ENCODE results near the gene RAB37.

Gene RAB37, protein sequence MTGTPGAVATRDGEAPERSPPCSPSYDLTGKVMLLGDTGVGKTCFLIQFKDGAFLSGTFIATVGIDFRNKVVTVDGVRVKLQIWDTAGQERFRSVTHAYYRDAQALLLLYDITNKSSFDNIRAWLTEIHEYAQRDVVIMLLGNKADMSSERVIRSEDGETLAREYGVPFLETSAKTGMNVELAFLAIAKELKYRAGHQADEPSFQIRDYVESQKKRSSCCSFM

DNA sequence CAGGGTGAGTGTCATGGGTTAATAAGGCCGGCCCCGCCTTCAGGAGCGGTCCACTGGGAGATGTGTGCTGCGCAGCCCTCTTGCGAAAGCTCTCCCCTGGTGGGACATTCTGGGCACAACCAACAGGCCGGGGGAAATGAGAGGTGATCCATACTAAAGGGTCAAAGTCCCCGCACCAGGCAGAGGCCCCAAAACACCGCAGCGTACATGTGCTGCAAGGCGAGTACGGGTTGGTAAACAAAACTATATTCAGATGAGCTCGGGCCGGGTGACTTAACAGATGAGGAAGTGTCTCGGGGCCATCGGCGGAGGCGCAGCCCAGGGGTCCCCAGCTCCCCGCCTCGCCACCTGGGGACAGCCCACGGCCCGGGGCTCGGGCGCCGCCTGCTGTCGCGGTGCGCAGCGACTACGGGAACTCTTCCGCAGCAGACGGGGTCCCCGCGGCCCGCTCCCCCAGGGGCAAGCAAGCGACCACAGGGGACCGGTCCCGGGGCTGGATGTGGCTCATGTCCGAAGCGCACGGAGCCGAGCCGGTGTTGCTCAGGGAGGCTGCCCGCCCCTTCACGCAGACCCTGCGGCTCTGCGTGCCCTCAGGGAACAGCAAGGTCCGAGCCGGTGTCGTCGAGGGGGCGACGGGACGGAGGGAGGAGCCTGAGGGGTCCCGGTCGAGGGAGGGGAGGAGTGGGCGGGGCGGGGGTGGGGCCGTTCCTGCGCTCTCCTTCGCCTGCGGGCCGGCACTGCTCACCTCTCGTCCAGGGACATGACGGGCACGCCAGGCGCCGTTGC, at the start of gene RAB37:
Gene RAB37, plus strand, starts transcription at position 744 of the 786 bp plus-strand sequence. Its CDS starts 17 bp downstream, at position 761.
- DNase-seq: peak; percentile 56

DNA sequence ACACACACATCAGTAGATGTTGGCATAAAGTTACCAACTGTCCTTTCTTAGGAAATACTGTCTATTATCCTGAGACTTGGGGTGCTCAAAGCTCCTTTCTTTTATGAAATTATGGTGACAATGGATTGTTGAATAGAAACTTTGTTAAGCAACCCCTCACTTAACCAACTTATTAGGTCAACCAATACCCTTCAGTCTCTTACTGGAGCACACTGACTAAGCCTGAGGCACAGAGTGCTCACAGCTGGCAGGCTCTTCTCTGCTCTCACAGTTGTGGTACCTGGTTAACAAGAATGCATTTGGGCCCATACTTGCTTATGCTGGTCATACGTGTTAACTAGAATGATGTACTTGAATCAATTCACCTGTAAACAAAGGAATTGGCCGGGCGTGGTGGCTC, 49.2 kb upstream of the RAB37 start:
- no peak for DNase-seq

DNA sequence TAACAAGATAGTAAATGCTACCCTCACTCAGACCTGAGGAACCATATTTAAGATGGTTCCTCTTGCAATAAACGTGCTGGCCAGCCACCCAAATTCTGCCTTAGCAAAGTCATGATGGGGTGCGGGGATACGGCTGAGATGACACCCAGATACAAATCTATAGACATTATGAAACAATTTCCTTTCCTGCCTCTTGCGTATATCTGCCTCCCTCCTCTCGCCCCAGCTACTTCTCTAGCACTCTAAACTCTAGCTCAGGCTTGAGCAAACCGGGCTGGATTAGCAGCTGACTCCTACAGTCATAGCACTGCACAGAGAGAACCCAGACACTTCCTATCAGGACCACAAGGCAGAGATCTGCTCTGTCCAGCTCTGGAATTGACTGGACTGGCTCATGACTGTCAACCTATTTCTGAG, 46.6 kb upstream of the RAB37 start:
- peak; percentile 13 for DNase-seq

DNA sequence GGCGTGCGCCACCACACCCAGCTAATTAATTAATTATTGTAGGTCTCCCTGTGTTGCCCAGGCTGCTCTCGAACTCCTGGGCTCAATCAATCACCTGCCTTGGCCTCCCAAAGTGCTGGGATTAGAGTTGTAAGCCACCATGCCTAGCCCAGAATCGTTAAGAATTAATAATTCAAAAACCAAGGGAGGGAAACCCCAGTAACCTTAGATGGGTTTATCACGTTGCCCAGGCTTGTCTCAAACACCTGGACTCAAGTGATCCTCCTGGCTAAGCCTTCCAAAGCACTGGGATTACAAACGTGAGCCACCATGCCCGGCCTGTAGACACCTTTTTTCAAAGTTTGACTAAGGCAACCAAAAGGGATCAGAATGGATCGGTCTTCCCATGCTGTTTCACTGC, 45.9 kb upstream of the RAB37 start:
- DNase-seq: no peak

DNA sequence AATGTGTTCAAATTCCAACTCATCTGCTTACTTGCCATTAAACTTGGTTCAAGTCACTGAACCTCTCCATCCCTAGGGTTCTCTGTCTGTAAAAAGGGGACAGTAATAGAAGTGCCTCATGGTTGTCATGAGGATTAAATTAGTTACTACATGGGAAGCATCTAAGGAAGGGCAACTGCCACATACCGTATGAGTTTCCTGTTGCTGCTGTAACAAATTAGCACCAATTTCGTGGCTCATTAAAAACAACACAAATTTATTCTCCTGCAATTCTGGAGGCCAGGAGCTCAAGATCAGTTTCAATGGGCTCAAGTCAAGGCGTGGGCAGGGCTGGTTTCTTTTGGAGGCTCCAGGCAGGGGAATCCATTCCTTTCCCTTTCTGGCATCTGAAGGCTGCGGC, 43.0 kb upstream of the RAB37 start:
- no peak for DNase-seq

DNA sequence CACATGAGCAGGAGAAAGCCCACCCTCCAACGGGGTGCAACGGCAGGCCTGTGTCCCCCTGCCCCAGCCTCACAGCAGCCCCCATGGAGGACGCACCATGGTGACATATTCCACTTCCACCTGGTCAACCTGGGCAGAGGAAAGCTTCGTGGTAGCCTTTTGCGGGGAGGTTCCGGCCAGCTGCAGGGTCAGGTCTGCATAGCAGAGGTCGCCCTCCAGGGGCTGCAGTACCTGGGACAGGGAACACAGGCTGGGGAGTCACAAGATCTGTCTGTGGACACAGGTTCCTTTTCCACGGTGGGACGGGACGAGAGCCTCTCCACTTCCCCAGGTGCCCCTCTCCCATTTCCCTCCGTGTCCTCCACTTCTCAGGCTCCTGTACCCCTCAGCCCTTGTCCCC, 41.4 kb upstream of the RAB37 start:
- DNase-seq: no peak

DNA sequence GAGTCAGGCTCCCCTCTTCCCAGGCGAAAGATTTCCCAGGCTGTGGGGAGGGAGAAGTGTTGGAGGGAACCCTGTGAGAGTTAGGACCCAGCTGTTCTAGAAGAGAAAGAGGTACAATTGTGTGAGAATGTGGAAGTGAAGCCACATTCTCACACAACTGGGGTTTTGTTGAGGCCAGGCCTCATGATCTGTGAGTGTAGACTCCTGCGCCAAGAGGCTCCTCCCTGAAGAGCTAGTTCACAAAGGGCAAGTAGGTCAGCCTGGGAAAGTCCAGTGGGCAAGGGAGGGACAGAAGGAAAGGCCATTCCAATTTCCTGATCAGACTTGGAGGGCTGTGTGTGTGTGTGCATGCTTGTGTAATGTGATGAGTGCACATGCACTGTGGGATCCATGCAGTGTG, 39.5 kb upstream of the RAB37 start:
- DNase-seq: no peak

DNA sequence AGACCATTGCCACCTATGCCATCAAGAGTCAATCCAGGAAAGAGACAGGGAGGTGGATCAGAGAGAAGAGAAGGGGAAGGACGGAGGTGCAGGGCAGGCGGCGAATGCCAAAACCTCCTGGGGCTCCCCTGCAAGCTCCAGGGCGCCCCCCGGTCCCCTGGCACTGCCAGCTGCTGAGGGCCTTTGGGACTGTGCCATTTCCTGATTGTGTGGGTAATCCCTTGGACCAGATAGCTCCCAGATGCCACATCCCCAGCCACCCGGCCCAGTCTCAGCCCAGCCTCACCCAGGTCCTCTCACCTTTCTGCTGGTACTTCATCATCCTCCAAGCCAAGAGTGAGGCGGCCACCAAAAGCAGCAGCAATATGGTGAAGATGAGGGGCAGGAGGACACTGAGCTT, 39.0 kb upstream of the RAB37 start:
- no peak for DNase-seq

DNA sequence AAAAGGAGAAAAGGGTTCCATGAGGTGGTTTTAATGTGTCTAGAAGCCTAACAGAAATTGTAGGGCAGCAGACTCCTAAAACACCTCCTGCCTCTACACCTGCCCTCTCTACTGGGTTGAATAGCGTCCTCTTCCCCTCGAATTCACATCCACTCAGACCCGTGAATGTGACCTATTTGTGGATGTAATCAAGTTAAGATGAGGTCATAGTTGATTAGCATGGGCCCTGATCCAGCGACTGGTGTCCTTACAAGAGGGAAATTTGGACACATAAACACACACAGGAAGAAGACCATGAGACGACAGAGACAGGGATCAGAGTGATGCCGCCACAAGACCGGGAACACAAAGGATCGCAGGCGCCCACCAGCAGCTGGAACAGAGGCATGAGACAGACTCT, 37.8 kb upstream of the RAB37 start:
- DNase-seq: no peak

DNA sequence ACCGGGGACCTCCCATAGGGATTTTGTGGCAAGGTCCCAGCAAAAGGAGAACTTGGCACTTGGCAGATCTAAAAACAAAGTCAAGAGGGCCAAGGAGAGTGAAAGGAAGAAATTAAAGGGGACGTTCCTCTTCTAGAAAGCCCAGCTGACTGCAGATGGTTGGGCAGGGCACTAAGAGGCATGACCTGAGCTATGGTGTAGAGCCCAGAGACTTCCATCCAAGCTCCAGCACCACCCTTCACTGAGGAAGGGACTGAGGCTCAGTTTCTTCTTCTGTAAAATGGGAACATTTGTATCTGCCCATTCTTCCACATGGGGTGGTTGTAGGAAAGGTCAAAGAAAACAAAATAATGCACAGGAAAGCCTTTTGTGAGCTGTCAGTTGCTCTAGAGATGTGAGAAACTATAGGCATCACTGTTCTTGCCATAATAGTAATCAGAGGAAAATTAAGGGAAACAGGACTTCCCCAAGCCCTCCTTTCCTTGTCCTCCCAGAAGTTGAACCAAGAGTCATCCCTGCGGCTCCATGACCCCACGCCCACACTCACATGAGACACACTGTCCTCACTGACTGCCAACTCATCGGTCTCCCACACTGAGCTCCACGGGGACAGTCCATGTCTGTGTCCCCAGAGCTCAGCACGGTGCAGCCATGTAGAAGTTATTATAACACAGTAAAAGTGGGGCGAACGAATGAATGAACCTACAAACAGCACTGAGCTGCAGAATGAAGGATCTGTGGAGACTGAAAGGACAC, 34.8 kb upstream of the RAB37 start:
- no peak for DNase-seq

DNA sequence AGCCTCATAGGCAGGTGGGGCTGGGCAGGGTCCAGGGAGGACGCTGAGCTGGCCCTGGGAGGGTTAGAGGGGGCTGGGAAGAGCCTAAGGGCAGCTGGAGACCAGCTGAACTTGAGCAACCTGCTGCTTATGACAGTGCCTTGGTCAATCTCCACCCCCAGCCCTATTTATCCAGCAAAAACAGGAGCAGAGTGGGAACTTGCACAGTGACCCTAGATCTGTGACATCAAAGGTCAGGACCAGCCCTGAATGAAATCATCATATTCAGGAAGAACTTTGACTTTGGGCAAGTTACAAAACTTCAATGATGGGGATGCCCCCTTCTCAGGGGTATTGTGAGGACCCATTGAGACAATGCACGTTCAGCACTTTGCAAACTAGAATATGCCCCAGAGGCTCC, 33.7 kb upstream of the RAB37 start:
- no peak for DNase-seq

DNA sequence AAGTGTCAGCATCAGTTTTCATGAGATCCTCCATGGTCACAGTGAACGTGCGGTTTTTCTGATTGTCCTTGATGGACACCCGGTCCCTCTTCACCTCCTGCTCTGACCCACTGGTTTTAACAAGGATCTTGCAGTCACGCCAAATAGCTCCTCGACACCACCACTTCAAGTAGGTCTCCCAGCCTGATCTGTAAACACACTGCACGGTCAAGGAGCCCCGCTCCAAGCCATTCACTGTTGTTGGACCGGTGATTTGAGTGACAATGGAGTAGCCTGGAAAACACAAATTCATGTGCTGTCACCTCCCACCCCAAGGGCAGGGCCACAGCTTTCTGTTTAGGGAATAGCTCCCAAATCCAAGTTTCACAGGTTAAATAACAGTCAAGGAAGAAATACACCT, 32.5 kb upstream of the RAB37 start:
- DNase-seq: no peak

DNA sequence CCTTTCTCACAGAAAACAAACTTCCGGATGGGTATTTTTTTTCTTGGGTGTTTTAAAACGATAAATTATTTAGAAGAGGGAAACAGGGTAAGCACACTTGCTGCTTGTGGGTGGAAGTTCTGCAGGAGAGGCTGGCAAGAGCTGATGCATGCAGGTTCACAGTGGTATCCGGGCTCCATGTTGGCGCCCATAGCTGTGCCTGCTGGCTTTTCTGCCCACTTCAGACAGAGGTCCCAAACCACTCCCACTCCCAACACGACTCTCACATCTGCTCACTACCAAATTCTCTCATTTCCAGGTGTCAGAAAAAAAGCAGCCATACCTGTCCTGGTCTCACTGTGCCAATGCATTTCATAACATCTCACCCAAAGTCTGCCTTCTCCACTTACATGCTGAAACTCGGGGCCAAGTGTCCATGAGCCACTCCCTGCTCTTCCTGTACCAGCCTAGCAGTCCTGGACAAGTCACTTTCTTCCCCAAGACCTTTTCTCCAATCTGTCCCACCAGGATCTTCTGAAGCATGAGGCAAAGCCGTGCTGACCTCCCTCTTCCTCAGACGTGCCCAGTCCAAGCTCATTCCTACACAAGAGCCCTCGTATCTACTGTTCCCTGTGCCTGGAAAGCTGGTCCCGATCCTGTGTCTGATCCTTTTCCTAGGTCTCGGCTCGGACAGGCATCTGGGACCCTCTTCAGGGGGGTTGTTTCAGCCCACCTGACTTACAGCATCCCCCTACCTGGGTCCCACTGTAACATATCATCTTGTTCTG, 25.8 kb upstream of the RAB37 start:
- DNase-seq: no peak

DNA sequence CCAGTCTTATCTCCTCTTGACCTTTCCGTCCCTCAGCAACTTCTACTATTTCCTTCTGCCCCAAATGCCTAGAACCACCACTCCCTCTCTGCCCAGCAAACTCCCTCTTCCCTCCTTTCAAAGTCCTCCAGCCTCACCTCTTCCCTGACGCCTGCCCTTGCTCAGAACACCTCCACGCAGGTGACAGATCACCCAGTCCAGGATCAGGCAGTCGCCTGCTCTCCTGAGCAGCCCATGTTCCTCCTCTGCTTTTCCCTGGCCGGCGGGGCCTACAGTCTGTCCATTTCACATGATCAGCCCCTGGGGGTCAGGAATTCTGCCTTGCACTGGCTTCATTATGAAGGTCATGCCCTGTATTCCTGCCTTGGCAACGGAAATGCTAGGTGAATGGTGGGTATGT, 24.8 kb upstream of the RAB37 start:
- no peak for DNase-seq

DNA sequence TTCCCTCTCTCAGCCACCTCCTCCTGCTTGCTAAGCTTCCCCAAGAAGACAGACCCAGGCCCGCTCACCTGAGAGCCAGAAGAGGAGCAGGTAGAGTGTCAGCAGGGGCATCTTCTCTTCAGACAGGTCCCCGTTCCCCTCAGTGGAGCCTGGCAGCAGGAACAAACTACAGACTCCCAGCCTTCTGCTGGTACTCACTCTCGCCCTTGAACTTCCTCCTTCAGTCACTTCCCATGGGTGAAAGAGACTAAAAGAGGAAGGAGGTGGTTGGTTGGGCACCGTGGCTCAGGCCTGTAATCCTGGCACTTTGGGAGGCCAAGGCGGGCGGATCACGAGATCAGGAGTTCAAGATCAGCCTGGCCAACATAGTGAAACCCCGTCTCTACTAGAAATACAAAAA, 24.3 kb upstream of the RAB37 start, which contains the start of gene CD300LF:
Gene CD300LF, minus strand, starts transcription at position 168 of the 400 bp plus-strand sequence. Its CDS starts 57 bp downstream, at position 111.
- peak; percentile 35 for DNase-seq

DNA sequence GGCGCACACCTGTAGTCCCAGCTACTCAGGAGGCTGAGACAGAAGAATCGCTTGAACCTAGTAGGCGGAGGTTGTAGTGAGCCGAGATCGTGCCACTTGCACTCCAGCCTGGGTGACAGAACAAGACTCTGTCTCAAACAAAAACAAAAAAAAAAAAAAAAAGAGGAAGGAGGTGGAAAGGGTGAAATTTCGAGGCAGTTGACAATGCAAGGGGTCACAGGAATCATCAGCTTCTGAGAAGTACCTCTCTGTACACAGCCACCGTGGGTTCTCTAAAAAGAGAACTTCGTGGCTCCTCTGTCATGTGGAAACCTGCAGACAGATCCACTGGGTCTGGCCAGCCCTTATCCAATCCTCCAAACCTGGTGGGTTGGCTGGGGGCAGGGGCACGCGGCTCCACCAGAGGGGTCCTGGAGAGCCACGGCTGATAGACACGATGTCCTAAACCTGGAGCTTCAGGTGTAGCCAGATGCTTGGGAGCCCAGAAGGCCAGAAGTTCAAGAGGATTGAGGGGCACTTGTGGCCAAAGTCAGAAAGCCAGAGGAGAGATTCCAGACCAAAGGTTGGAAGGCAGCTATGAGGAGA, 23.8 kb upstream of the RAB37 start:
- DNase-seq: no peak

DNA sequence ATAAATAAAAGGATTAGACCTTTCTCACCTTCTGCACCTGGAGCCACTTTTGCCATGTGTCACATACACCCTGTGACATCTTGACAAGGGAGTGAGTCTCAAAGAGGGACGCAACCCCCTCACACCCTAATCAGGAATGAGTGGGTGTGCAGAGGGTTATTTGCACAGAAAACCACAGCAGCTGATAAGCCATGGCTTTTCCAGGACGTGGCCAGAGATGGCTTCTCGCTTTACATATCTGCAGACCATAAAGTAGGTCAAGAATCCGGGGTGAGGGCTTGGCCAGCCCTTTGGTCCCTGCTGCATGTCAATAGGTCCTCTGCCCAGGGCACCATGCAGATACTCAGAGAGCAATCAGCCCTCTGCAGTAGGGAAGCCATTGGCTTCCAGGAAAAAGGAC, 21.9 kb upstream of the RAB37 start:
- DNase-seq: peak; percentile 76

DNA sequence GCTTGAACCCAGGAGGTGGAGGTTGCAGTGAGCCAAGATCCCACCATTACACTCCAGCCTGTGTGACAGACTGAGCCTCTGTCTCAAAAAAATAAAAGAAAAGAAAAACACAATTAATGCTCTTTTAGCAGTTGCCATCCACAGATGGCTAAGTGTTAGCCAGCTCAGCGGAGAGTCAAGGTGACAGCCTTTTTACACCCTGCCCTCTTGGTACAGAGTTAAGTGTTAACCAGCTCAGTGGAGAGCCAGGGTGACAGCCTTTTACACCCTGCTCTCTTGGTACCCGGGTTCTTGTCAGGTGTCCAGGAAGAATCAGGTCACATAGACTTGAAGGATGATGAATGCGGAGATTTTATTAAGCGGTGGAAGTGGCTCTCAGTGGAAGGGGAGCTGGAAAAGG, 16.6 kb upstream of the RAB37 start:
- DNase-seq: no peak

DNA sequence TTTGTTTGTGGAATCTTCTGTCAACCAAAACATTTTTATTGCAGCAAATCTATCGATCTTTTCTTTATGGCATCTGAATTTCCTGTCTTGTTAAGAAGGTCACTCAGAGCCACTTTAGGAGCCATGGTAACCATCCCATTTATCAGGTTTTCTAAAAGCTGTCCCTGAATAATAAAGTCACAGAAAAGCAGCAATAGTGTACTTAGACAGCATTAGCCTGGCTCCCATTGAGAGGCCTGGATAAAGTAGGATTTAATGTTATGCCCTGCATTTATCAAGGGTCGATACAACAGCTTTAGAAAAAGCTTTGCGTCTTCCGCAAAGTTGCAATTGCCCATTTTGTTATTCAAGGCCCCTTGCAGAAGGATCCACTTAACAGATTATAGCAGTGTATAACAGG, 14.3 kb upstream of the RAB37 start:
- DNase-seq: no peak

DNA sequence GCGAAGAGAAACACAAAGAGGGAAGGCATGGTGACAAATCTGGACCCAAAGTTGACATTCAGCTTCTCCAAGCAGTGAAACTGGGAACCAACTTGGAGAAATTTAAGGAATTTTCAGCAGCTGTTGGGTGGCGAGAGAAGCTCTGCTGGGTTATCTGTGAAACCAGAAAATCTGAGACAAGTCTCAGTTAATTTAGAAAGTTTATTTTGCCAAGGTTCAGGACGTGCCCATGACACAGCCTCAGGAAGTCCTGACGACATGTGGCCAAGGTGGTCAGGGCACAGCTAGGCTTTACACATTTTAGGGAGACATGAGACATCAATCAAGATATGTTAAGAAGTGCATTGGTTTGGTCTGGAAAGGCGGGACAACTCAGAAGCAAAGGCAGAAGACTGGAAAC, 13.2 kb upstream of the RAB37 start:
- DNase-seq: no peak

DNA sequence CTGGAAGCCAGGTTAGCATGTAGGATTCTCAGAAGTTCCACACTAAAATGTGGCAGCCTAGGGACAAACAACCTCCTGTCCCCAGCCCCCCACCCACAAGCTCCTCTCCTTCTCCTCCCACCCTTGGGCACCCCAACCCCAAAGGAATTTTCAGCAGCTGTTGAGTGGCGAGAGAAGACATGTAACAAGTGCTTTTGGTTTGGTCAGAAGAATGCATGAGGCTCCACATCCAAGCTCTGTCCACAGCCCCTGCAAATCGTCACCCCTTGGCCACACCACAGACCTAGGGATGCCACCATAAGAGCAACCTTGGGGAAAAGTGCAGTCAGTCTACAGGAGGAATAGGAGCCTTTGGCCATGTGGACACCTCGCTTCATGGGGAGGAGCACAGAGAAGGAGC, 11.9 kb upstream of the RAB37 start:
- no peak for DNase-seq

DNA sequence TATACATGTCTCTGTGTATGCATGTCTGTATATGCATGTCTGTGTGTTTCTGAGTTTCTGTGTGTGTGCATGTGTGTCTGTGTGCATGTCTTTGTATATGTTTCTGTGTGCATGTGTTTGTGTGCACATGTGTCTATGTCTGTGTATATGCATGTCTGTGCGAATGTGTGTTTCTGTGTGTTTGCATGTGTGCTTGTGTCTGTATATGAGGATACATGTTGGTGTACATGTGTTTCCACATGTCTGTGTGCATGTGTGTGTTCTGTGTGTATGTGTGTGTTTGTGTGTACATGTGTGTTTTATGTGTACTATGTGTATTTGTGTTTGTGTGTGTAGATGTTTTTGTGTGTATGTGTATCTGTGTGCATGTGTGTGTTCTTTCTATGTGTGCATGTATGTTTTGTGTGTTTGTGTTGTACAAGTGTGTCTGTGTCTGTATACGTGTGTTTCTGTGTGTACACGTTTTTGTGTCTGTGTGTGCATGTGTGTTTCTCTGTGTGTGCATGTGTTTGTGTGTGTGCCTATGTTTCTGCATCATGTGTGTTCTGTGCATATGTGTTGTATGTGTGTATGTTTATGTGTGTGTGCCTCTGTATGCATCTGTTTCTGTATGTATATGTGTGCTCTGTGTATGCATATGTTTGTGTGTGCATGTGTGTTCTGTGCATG, 8.9 kb upstream of the RAB37 start:
- no peak for DNase-seq

Data from OCI-M1 (cell line).